Measurements from ENCODE around the gene WDR27. TPM values are rescaled to one million over a fixed set of nuclear protein-coding genes. Genes with fewer than 3 reads are reported as not detected.
A peak's percentile ranks its signal among the peaks of the same experiment; 100 is the strongest.
"Not testable (repeated sequence)": the region's sequence is repeated elsewhere in the genome, so short reads cannot be mapped to it uniquely, and the experiment has no call there.

Gene WDR27
- total and polyA plus RNA-seq, 7 donors: 1.2 to 46.0 (median 20.0) TPM

- peaks cover 0 to 8% (median 0%) of the 10 kb centered on the region in 4 donors for H3K36me3 ChIP-seq
- no peak overlapping the region for H3K4me3 ChIP-seq
- WGBS, 2 donors: 29 to 80% methylated on average over 7 of the region's 7 CpGs
- no peak for DNase-seq
- H3K27ac ChIP-seq: no peak overlapping the region
- H3K9me3 ChIP-seq: no peaks in the 10 kb centered on the region
- intact Hi-C loops (cut with DNase I): no loop called here
- no peaks in the 10 kb centered on the region for H3K4me1 ChIP-seq
- TF ChIP-seq CTCF (IDR thresholded peaks at IDR 0.05): no peak
- no peak for TF ChIP-seq POLR2AphosphoS5 (IDR thresholded peaks at IDR 0.05)
- TF ChIP-seq POLR2A (IDR thresholded peaks at IDR 0.05): no peak
- TF ChIP-seq EP300 (IDR thresholded peaks at IDR 0.05): no peak
- H3K27me3 ChIP-seq: no peaks in the 10 kb centered on the region
These were observed 256.6 kb downstream of the WDR27 start for GRCh38 chr6:169445227-169445626.

GRCh38 chr6:169441292-169441691 is 260.5 kb downstream of the WDR27 start:
- no peak for DNase-seq
- 80 to 82% methylated on average over 5 of the region's 5 CpGs for WGBS, 2 donors
- Histone ChIP-seq H3K27ac (no peak overlapping the region), H3K4me1 (no peaks in the 10 kb centered on the region), H3K4me3 (no peak overlapping the region), H3K9me3 (no peaks in the 10 kb centered on the region), H3K27me3 (no peaks in the 10 kb centered on the region), H3K36me3 (peaks cover 0 to 8% (median 0%) of the 10 kb centered on the region in 4 donors)
- no peak for TF ChIP-seq POLR2A (IDR thresholded peaks at IDR 0.05)
- no peak for TF ChIP-seq EP300 (IDR thresholded peaks at IDR 0.05)
- no peak for TF ChIP-seq CTCF (IDR thresholded peaks at IDR 0.05)
- no peak for TF ChIP-seq POLR2AphosphoS5 (IDR thresholded peaks at IDR 0.05)
- intact Hi-C loops (cut with DNase I): no loop called here

DNA sequence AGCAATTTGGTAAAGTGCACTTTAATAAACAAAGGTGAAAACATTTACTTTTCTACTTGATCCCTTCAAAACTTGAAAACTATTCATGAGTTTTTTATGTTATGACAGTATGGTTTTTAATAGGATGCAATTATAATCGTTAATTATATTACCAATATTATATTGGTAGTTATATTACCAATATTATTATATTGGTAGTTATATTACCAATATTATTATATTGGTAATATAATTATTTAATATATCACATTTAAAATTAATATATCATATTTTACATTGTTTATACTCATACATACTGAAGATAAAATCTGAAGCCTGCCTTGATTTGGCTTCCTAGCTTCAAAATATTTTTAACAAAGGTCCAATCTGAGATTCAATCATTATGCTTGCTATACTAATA is 262.1 kb downstream of the WDR27 start:
- 0% methylated on average over 1 of the region's 1 CpG for WGBS, 2 donors
- Histone ChIP-seq H3K4me3 (no peak overlapping the region), H3K4me1 (no peaks in the 10 kb centered on the region), H3K36me3 (no peaks in the 10 kb centered on the region), H3K9me3 (peaks cover 0 to 2% (median 0%) of the 10 kb centered on the region in 4 donors), H3K27ac (no peak overlapping the region), H3K27me3 (no peaks in the 10 kb centered on the region)
- DNase-seq: no peak
- intact Hi-C loops (cut with DNase I): no loop called here
- TF ChIP-seq EP300 (IDR thresholded peaks at IDR 0.05) (no peak), POLR2A (IDR thresholded peaks at IDR 0.05) (no peak)

DNA sequence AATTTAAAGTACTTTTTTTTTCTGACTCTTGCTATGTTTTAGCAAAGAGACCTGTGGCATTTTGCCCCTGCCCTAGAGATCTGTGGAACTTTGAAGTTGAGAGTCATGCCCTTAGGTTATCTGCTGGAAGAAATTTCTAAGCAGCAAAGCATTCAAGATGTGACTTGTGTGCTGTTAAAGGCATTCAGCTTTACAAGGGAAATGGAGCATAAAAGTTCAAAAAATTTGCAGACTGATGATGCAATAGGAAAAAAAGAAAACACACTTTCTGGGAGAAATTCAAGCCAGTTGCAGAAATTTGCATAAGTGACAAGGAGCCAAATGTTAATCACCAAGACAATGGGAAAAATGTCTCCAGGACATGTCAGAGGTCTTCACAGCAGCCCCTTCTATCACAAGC is 267.3 kb downstream of the WDR27 start:
- H3K27me3 ChIP-seq; H3K36me3 ChIP-seq; intact Hi-C loops (cut with DNase I); H3K4me1 ChIP-seq; DNase-seq; H3K4me3 ChIP-seq; H3K27ac ChIP-seq: not testable (repeated sequence)
- H3K9me3 ChIP-seq: peaks cover 0 to 16% (median 15%) of the 10 kb centered on the region in 4 donors

DNA sequence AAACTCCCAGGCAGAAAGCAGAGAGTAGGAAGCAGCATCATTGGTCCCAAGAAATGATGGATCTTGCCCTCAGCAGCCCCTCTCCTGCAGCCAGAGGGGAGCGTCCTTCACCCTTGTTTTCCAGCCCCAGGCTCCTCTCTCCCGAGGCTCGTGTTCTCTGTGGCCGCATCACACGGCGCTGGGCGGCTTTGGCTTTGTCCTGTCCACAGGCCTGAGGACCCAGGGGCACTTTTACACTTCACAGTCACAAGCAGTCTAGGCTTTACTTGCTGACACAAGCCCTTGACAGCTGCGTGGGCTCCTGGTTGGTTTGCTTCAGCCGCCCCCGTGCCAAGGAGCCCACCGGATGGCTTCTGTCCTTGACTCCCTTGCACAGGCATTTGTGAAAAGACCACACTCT is 272.8 kb downstream of the WDR27 start:
- WGBS, 2 donors: 95 to 96% methylated on average over 11 of the region's 11 CpGs
- no peak for DNase-seq
- intact Hi-C loops (cut with DNase I): no loop called here
- H3K4me3 ChIP-seq: no peak overlapping the region
- H3K36me3 ChIP-seq: no peaks in the 10 kb centered on the region
- peaks cover 0 to 17% (median 10%) of the 10 kb centered on the region in 4 donors for H3K4me1 ChIP-seq
- peak overlapping the region; percentile 59 to 70 (median 62) for H3K27ac ChIP-seq
- H3K27me3 ChIP-seq: no peaks in the 10 kb centered on the region
- no peak for TF ChIP-seq POLR2AphosphoS5 (IDR thresholded peaks at IDR 0.05)
- TF ChIP-seq CTCF (IDR thresholded peaks at IDR 0.05): no peak
- TF ChIP-seq POLR2A (IDR thresholded peaks at IDR 0.05): no peak
- TF ChIP-seq EP300 (IDR thresholded peaks at IDR 0.05): no peak
- H3K9me3 ChIP-seq: peaks cover 0 to 16% (median 11%) of the 10 kb centered on the region in 4 donors

- peak; percentile 70 for DNase-seq
- Histone ChIP-seq H3K27me3 (no peaks in the 10 kb centered on the region), H3K9me3 (peaks cover 0 to 16% (median 11%) of the 10 kb centered on the region in 4 donors), H3K4me1 (peaks cover 0 to 17% (median 10%) of the 10 kb centered on the region in 4 donors), H3K4me3 (no peak overlapping the region), H3K27ac (peak overlapping the region; percentile 59 to 70 (median 62)), H3K36me3 (no peaks in the 10 kb centered on the region)
- peak in 1 of 4 donors; percentile 8 for TF ChIP-seq POLR2AphosphoS5 (IDR thresholded peaks at IDR 0.05)
- TF ChIP-seq EP300 (IDR thresholded peaks at IDR 0.05): no peak
- WGBS, 2 donors: 61 to 82% methylated on average over 12 of the region's 12 CpGs
- intact Hi-C loops (cut with DNase I): no loop called here
These were observed 273.3 kb downstream of the WDR27 start for GRCh38 chr6:169428532-169428931.

Measured in sigmoid colon (tissue), 7 donors.